HEK293 (cell line): Measurements from ENCODE around the gene NDOR1.

ENCODE experiments used
- CTCF ChIA-PET: fragments of 350-600 bp; formaldehyde crosslinking; extraction: SDS; loops from one replicate; lab custom pipeline; 2021; ENCODE audit warnings: antibody characterized with exemption; lab: Yijun Ruan, JAX
- POLR2A ChIA-PET: fragments of 300-600 bp; formaldehyde crosslinking; extraction: SDS; loops from one replicate; lab custom pipeline; 2020; ENCODE audit warnings: antibody characterized with exemption, inconsistent platforms; lab: Yijun Ruan, JAX
- H3K27ac ChIP-seq: fragments of 200-500 bp; sonication (Bioruptor generic); 2 replicates; pipeline ENCODE4 v1.5.1; 2014; ENCODE audit warnings: low read depth, low read length, control low read depth, inconsistent platforms; ENCODE audit errors: extremely low read depth
- H3K36me3 ChIP-seq, 2 experiments: fragments of 200-500 bp in 1 of 2; sonication (Bioruptor generic) in 1 of 2; 1 replicate in 1 of 2; 2 replicates in 1 of 2; pipeline ENCODE4 v1.5.1; 2014 to 2017; ENCODE audit warnings: inconsistent platforms in 2 of 2, low read length in 2 of 2; ENCODE audit not compliant: control insufficient read depth in 2 of 2, insufficient read depth in 1 of 2
- H3K4me1 ChIP-seq: fragments of 200-500 bp; sonication (Bioruptor generic); 2 replicates; pipeline ENCODE4 v1.5.1; 2014; ENCODE audit warnings: mild to moderate bottlenecking, low read length, inconsistent platforms; ENCODE audit not compliant: control insufficient read depth, insufficient read depth
- H3K4me3 ChIP-seq: 2 replicates; pipeline ENCODE4 v1.5.1; 2011; ENCODE audit warnings: low read depth, mild to moderate bottlenecking, control low read depth, low read length, moderate library complexity
- H3K9me3 ChIP-seq: fragments of 200-500 bp; sonication (Bioruptor generic); 2 replicates; pipeline ENCODE4 v1.5.1; 2014; ENCODE audit warnings: low read depth, low read length, inconsistent platforms; ENCODE audit not compliant: control insufficient read depth, insufficient read depth
- BCL11A ChIP-seq: fragments of 450-650 bp; formaldehyde crosslinking; IDR thresholded peaks from 2 replicates; pipeline ENCODE4 v1.5.1; 2016; ENCODE audit warnings: low read depth, missing biosample characterization, missing genetic modification characterization
- GLIS1 ChIP-seq: fragments of 450-650 bp; formaldehyde crosslinking; IDR thresholded peaks from 2 replicates; pipeline ENCODE4 v1.5.1; 2016; ENCODE audit warnings: missing biosample characterization, missing genetic modification characterization
- KLF1 ChIP-seq: fragments of 450-650 bp; formaldehyde crosslinking; IDR thresholded peaks from 2 replicates; pipeline ENCODE4 v1.5.1; 2016; ENCODE audit warnings: missing biosample characterization, missing genetic modification characterization
- KLF8 ChIP-seq: fragments of 450-650 bp; formaldehyde crosslinking; IDR thresholded peaks from 2 replicates; pipeline ENCODE4 v1.5.1; 2016; ENCODE audit warnings: missing biosample characterization, missing genetic modification characterization
- KLF9 ChIP-seq: fragments of 450-650 bp; formaldehyde crosslinking; IDR thresholded peaks from 2 replicates; pipeline ENCODE4 v1.5.1; 2016; ENCODE audit warnings: missing biosample characterization, missing genetic modification characterization, low read depth
- MEIS1 ChIP-seq: sonication (generic); formaldehyde crosslinking; IDR thresholded peaks from 2 replicates; pipeline ENCODE4 v1.8.1; 2022; ENCODE audit warnings: missing genetic modification reagents, mild to moderate bottlenecking, borderline replicate concordance
- PATZ1 ChIP-seq: fragments of 450-650 bp; formaldehyde crosslinking; IDR thresholded peaks from 2 replicates; pipeline ENCODE4 v1.5.1; 2016; ENCODE audit warnings: missing biosample characterization, missing genetic modification characterization
- SCRT1 ChIP-seq: fragments of 450-650 bp; formaldehyde crosslinking; IDR thresholded peaks from 2 replicates; pipeline ENCODE4 v1.5.1; 2016; ENCODE audit warnings: missing biosample characterization, missing genetic modification characterization, borderline replicate concordance
- ZBTB1 ChIP-seq: fragments of 450-650 bp; formaldehyde crosslinking; IDR thresholded peaks from 2 replicates; pipeline ENCODE4 v1.5.1; 2016; ENCODE audit warnings: missing biosample characterization, missing genetic modification characterization
- ZBTB26 ChIP-seq: fragments of 450-650 bp; formaldehyde crosslinking; optimal IDR thresholded peaks from 2 replicates; pipeline ENCODE3; 2016; ENCODE audit warnings: missing biosample characterization, mild to moderate bottlenecking, missing genetic modification characterization
- ZIC2 ChIP-seq: fragments of 450-650 bp; formaldehyde crosslinking; IDR thresholded peaks from 2 replicates; pipeline ENCODE4 v1.5.1; 2016; ENCODE audit warnings: missing biosample characterization, missing genetic modification characterization
- ZNF114 ChIP-seq: fragments of 450-650 bp; formaldehyde crosslinking; IDR thresholded peaks from 2 replicates; pipeline ENCODE4 v1.5.0; 2017; ENCODE audit warnings: missing biosample characterization, missing genetic modification characterization
- ZNF133 ChIP-seq: fragments of 450-650 bp; formaldehyde crosslinking; IDR thresholded peaks from 2 replicates; pipeline ENCODE4 v1.5.1; 2016; ENCODE audit warnings: missing biosample characterization, missing genetic modification characterization
- ZNF169 ChIP-seq: fragments of 450-650 bp; formaldehyde crosslinking; IDR thresholded peaks from 2 replicates; pipeline ENCODE4 v1.5.1; 2016; ENCODE audit warnings: missing biosample characterization, missing genetic modification characterization
- ZNF19 ChIP-seq: fragments of 450-650 bp; formaldehyde crosslinking; IDR thresholded peaks from 2 replicates; pipeline ENCODE4; 2016; ENCODE audit warnings: missing biosample characterization, missing genetic modification characterization, low read depth
- ZNF221 ChIP-seq: fragments of 450-650 bp; formaldehyde crosslinking; IDR thresholded peaks from 2 replicates; pipeline ENCODE4 v1.5.1; 2017; ENCODE audit warnings: missing biosample characterization, missing genetic modification characterization, borderline replicate concordance
- ZNF302 ChIP-seq: fragments of 450-650 bp; formaldehyde crosslinking; IDR thresholded peaks from 2 replicates; pipeline ENCODE4 v1.5.1; 2016; ENCODE audit warnings: missing biosample characterization, missing genetic modification characterization, low read depth
- ZNF449 ChIP-seq: fragments of 450-650 bp; formaldehyde crosslinking; IDR thresholded peaks from 2 replicates; pipeline ENCODE4 v1.5.1; 2017; ENCODE audit warnings: missing biosample characterization, mild to moderate bottlenecking, missing genetic modification characterization, moderate library complexity
- ZNF473 ChIP-seq: fragments of 450-650 bp; formaldehyde crosslinking; IDR thresholded peaks from 2 replicates; pipeline ENCODE4 v1.5.1; 2017; ENCODE audit warnings: missing biosample characterization, missing genetic modification characterization
- ZNF501 ChIP-seq: fragments of 450-650 bp; formaldehyde crosslinking; IDR thresholded peaks from 2 replicates; pipeline ENCODE4 v1.5.1; 2016; ENCODE audit warnings: missing biosample characterization, missing genetic modification characterization
- ZNF521 ChIP-seq: fragments of 450-650 bp; formaldehyde crosslinking; IDR thresholded peaks from 2 replicates; pipeline ENCODE4 v1.5.1; 2017; ENCODE audit warnings: missing biosample characterization, mild to moderate bottlenecking, missing genetic modification characterization
- ZNF544 ChIP-seq: fragments of 450-650 bp; formaldehyde crosslinking; IDR thresholded peaks from 2 replicates; pipeline ENCODE4 v1.5.0; 2017; ENCODE audit warnings: missing biosample characterization, missing genetic modification characterization
- ZNF549 ChIP-seq: fragments of 450-650 bp; IDR thresholded peaks from 2 replicates; pipeline ENCODE4 v1.5.1; 2018; ENCODE audit warnings: missing biosample characterization, missing genetic modification characterization, mild to moderate bottlenecking, inconsistent platforms, moderate library complexity
- ZNF555 ChIP-seq: fragments of 450-650 bp; formaldehyde crosslinking; conservative IDR thresholded peaks from 2 replicates; pipeline ENCODE4 v1.5.1; 2017; ENCODE audit warnings: missing biosample characterization, mild to moderate bottlenecking, missing genetic modification characterization, inconsistent platforms
- ZNF596 ChIP-seq: fragments of 450-650 bp; IDR thresholded peaks from 2 replicates; pipeline ENCODE4 v1.5.0; 2018; ENCODE audit warnings: missing biosample characterization, mild to moderate bottlenecking, missing genetic modification characterization, moderate library complexity
- ZNF624 ChIP-seq: fragments of 450-650 bp; formaldehyde crosslinking; IDR thresholded peaks from 2 replicates; pipeline ENCODE4 v1.5.1; 2017; ENCODE audit warnings: missing biosample characterization, missing genetic modification characterization
- ZNF629 ChIP-seq: fragments of 450-650 bp; formaldehyde crosslinking; IDR thresholded peaks from 2 replicates; pipeline ENCODE4 v1.5.1; 2017; ENCODE audit warnings: missing biosample characterization, missing genetic modification characterization
- ZNF701 ChIP-seq: fragments of 450-650 bp; formaldehyde crosslinking; IDR thresholded peaks from 2 replicates; pipeline ENCODE4 v1.5.1; 2016; ENCODE audit warnings: missing biosample characterization, missing genetic modification characterization
- ZNF792 ChIP-seq: fragments of 450-650 bp; formaldehyde crosslinking; IDR thresholded peaks from 2 replicates; pipeline ENCODE4 v1.5.1; 2016; ENCODE audit warnings: missing biosample characterization, missing genetic modification characterization
- ZSCAN30 ChIP-seq: fragments of 450-650 bp; IDR thresholded peaks from 2 replicates; pipeline ENCODE4 v1.5.1; 2018; ENCODE audit warnings: missing biosample characterization, mild to moderate bottlenecking, missing genetic modification characterization, moderate library complexity
- ZSCAN4 ChIP-seq: fragments of 450-650 bp; formaldehyde crosslinking; IDR thresholded peaks from 2 replicates; pipeline ENCODE4 v1.5.1; 2017; ENCODE audit warnings: missing biosample characterization, missing genetic modification characterization

The NDOR1 gene

GRCh38 chr9:137167747-137168572 lies 37.5 kb upstream of the NDOR1 start (continued):
- TF ChIP-seq KLF8 (tag by site-specific recombination) (0 out of 2 replicates have a peak, but pooled peaks have one; percentile 37), ZNF549 (tag by site-specific recombination) (no peak), ZNF544 (tag by site-specific recombination) (no peak), ZNF701 (tag by site-specific recombination) (no peak), MEIS1 (CRISPR knock-in tag) (no peak), ZNF114 (tag by site-specific recombination) (no peak), ZNF521 (tag by site-specific recombination) (no peak), BCL11A (peak; percentile 77), SCRT1 (tag by site-specific recombination) (no peak), ZNF169 (tag by site-specific recombination) (no peak), ZIC2 (tag by site-specific recombination) (peak; percentile 76), KLF1 (peak; percentile 100), ZBTB26 (no peak), ZNF302 (no peak), ZSCAN4 (tag by site-specific recombination) (no peak), ZNF501 (tag by site-specific recombination) (no peak), ZNF596 (tag by site-specific recombination) (no peak), GLIS1 (tag by site-specific recombination) (peak; percentile 89), KLF9 (tag by site-specific recombination) (peak; percentile 60; the same call in 1 of the 2 replicates), ZNF629 (tag by site-specific recombination) (no peak), ZNF133 (tag by site-specific recombination) (no peak), ZNF473 (tag by site-specific recombination) (no peak)
- TF ChIP-seq, all 188 proteins: peak for 26

GRCh38 chr9:137168573-137168903 lies 37.0 kb upstream of the NDOR1 start:
- no peaks in the 10 kb centered on the region for H3K9me3 ChIP-seq
- no peak overlapping the region; the same call in 1 of the 2 replicates for H3K27ac ChIP-seq
- no peaks in the 10 kb centered on the region; the same call in 1 of the 2 replicates for H3K4me1 ChIP-seq
- CTCF ChIA-PET, result interaction anchor here (1.6 kb wide), 1 partner anchor 22 kb away, joined by 4 read pairs; no protein-coding TSS in a partner anchor
- POLR2A ChIA-PET, result interaction anchor here (1.0 to 7.4 kb wide), 5 partner anchors 10 to 72 kb away, joined by 3 to 53 read pairs (median 14); partner anchors contain the start of genes ANAPC2, SSNA1 and TUBB4B
- H3K36me3 ChIP-seq, result no peaks in the 10 kb centered on the region
- peak overlapping the region; percentile 11 for H3K4me3 ChIP-seq
- TF ChIP-seq PATZ1 (0 out of 2 replicates have a peak, but pooled peaks have one; percentile 0), ZSCAN30 (no peak), BCL11A (no peak), ZNF221 (tag by site-specific recombination) (no peak), ZNF555 (tag by site-specific recombination) (no peak), ZBTB1 (no peak), ZNF792 (tag by site-specific recombination) (peak; percentile 98), KLF8 (tag by site-specific recombination) (no peak), ZNF449 (tag by site-specific recombination) (no peak), ZNF624 (tag by site-specific recombination) (no peak), ZBTB26 (peak; percentile 62), ZNF19 (tag by site-specific recombination) (no peak)
